Activated CD4-positive, CD25-positive, alpha-beta regulatory T cell treated with anti-CD3 and anti-CD28 coated beads, Interleukin-2, amount 50 U/mL, for 72 hours (primary cell): ENCODE measurements around the gene POLE.
"Not testable (repeated sequence)": the region's sequence is repeated elsewhere in the genome, so short reads cannot be mapped to it uniquely, and the experiment has no call there.

Experiments
- DNase-seq: peaks from one replicate; pipeline ENCODE4 v3.0.0; 2021

Gene POLE

GRCh38 chr12:132610051-132610759 is 76.9 kb downstream of the POLE start, which contains the start of gene LRCOL1:
LRCOL1 (minus strand) TSS chr12:132610582; CDS start chr12:132606251, 4,331 bp downstream.
- DNase-seq = no peak

GRCh38 chr12:132608231-132609171 is 78.6 kb downstream of the POLE start:
- DNase-seq = no peak

GRCh38 chr12:132606927-132607326 is 80.2 kb downstream of the POLE start:
- DNase-seq = no peak

- no peak for DNase-seq
Measured at GRCh38 chr12:132606466-132606865, 80.7 kb downstream of the POLE start.

GRCh38 chr12:132605892-132606291 is 81.2 kb downstream of the POLE start:
- DNase-seq = no peak

- no peak for DNase-seq
Measured at GRCh38 chr12:132604668-132605441, 82.3 kb downstream of the POLE start.

- no peak for DNase-seq
Measured at GRCh38 chr12:132604151-132604618, 83.0 kb downstream of the POLE start.

GRCh38 chr12:132603240-132604150 is 83.6 kb downstream of the POLE start:
- DNase-seq = no peak

- no peak for DNase-seq
Measured at GRCh38 chr12:132602572-132603239, 84.4 kb downstream of the POLE start.

- DNase-seq = no peak
Measured at GRCh38 chr12:132601171-132601883, 85.8 kb downstream of the POLE start.

GRCh38 chr12:132600048-132601032 is 86.8 kb downstream of the POLE start:
- DNase-seq = no peak

GRCh38 chr12:132599502-132599901 is 87.6 kb downstream of the POLE start:
- not testable (repeated sequence) for DNase-seq

- no peak for DNase-seq
Measured at GRCh38 chr12:132597333-132598316, 89.5 kb downstream of the POLE start.

- DNase-seq = no peak
Measured at GRCh38 chr12:132596016-132596415, 91.1 kb downstream of the POLE start.

- no peak for DNase-seq
Measured at GRCh38 chr12:132595183-132595582, 92.0 kb downstream of the POLE start.

- DNase-seq = peak; percentile 45
Measured at GRCh38 chr12:132593938-132594358, 93.2 kb downstream of the POLE start.

GRCh38 chr12:132593521-132593920 is 93.6 kb downstream of the POLE start:
- no peak for DNase-seq

- no peak for DNase-seq
Measured at GRCh38 chr12:132593071-132593470, 94.1 kb downstream of the POLE start.
